ENCODE results near the gene PDLIM4.

The PDLIM4 gene

GRCh38 chr5:132267931-132268768 is 10.7 kb downstream of the PDLIM4 start:
- DNase-seq: peak; percentile 42

GRCh38 chr5:132268769-132269551 is 11.5 kb downstream of the PDLIM4 start:
- DNase-seq: peak; percentile 68

GRCh38 chr5:132269635-132270334 is 12.3 kb downstream of the PDLIM4 start:
- peak; percentile 37 for DNase-seq

- peak; percentile 37 for DNase-seq
Observed at GRCh38 chr5:132270335-132270665, 12.8 kb downstream of the PDLIM4 start.

GRCh38 chr5:132270706-132271105 is 13.2 kb downstream of the PDLIM4 start:
- peak; percentile 51 for DNase-seq

GRCh38 chr5:132271251-132272246 is 14.1 kb downstream of the PDLIM4 start:
- DNase-seq: peak; percentile 41

- DNase-seq: peak; percentile 81
Observed at GRCh38 chr5:132272311-132273210, 15.1 kb downstream of the PDLIM4 start.

GRCh38 chr5:132273631-132274030 is 16.1 kb downstream of the PDLIM4 start:
- no peak for DNase-seq

- DNase-seq: peak; percentile 34
Observed at GRCh38 chr5:132274050-132274792, 16.7 kb downstream of the PDLIM4 start.

- DNase-seq: no peak
Observed at GRCh38 chr5:132275367-132276220, 18.1 kb downstream of the PDLIM4 start.

GRCh38 chr5:132277256-132277655 is 19.8 kb downstream of the PDLIM4 start:
- no peak for DNase-seq

GRCh38 chr5:132277971-132278853 is 20.7 kb downstream of the PDLIM4 start:
- DNase-seq: peak; percentile 22

- no peak for DNase-seq
Observed at GRCh38 chr5:132279801-132280200, 22.3 kb downstream of the PDLIM4 start.

GRCh38 chr5:132280371-132281240 is 23.1 kb downstream of the PDLIM4 start:
- DNase-seq: peak; percentile 30

GRCh38 chr5:132281856-132282614 is 24.5 kb downstream of the PDLIM4 start:
- no peak for DNase-seq

- no peak for DNase-seq
Observed at GRCh38 chr5:132283423-132284043, 26.0 kb downstream of the PDLIM4 start.

Measured in right forelimb (tissue), 1 donor.